Measurements from ENCODE around the gene EYS.
"Not testable (repeated sequence)": the region's sequence is repeated elsewhere in the genome, so short reads cannot be mapped to it uniquely, and the experiment has no call there.

EYS gene

GRCh38 chr6:63941747-63942470 lies 1765.1 kb downstream of the EYS start:
- no peaks in the 10 kb centered on the region for H3K27me3 ChIP-seq (replicated peaks in 2 of 5; ENCODE audit: control insufficient read depth in 4 of 5, insufficient read depth in 5 of 5, low read length in 4 of 5)
- peak; percentile 29 to 86 (median 76) for DNase-seq
- H3K36me3 ChIP-seq (ENCODE audit: control insufficient read depth in 4 of 4, insufficient read depth in 4 of 4, low read length in 3 of 4), result no peaks in the 10 kb centered on the region
- peak overlapping the region; percentile 25 to 27 for H3K27ac ChIP-seq (ENCODE audit: insufficient read depth in 1 of 2, low read depth in 1 of 2, low read length in 2 of 2, poor library complexity in 1 of 2, severe bottlenecking in 2 of 2)
- peaks cover 0 to 24% (median 12%) of the 10 kb centered on the region in 4 experiments for H3K4me1 ChIP-seq (ENCODE audit: control extremely low read depth in 1 of 4, control insufficient read depth in 4 of 4, insufficient read depth in 4 of 4, low read length in 3 of 4)
- POLR2A ChIA-PET, result no interaction called here
- 7% methylated on average over 2 of the region's 2 CpGs for WGBS (ENCODE audit: insufficient coverage)
- peak overlapping the region in 3 of 7 experiments; percentile 17 to 28 (median 26) for H3K4me3 ChIP-seq (ENCODE audit: control insufficient read depth in 1 of 7, extremely low read depth in 1 of 7, insufficient read depth in 4 of 7, low read depth in 2 of 7, low read length in 6 of 7)
- peaks cover 0 to 4% (median 0%) of the 10 kb centered on the region in 5 experiments for H3K9me3 ChIP-seq (ENCODE audit: control extremely low read depth in 1 of 5, control insufficient read depth in 4 of 5, insufficient read depth in 2 of 5, low read depth in 1 of 5, low read length in 4 of 5)
- CTCF ChIA-PET, result no interaction called here

DNA sequence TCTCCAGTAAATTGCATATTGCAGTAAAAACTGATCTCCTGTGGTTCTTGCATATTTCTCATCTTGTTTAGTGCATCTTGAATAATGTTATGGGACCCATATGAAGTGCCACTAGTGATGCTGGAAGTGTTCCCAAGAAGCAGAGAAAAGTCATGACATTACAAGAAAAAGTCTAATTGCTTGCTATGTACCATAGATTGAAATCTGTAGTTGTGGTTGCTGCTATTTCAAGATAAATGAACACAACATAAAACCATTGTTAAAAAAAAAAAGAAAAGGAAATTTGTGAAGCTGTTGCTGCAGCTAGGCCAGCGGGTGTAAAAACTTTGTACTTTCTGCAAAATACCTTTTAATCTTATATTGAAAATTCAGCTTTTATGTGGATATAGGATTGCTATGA lies 1767.0 kb downstream of the EYS start:
- POLR2A ChIA-PET, result interaction anchor here (0.6 kb wide), 1 partner anchor 118 kb away, joined by 5 read pairs; no protein-coding TSS in a partner anchor
- H3K27ac ChIP-seq (ENCODE audit: insufficient read depth in 1 of 2, low read depth in 1 of 2, low read length in 2 of 2, poor library complexity in 1 of 2, severe bottlenecking in 2 of 2), result no peak overlapping the region
- H3K4me3 ChIP-seq (ENCODE audit: control insufficient read depth in 1 of 7, extremely low read depth in 1 of 7, insufficient read depth in 4 of 7, low read depth in 2 of 7, low read length in 6 of 7), result no peak overlapping the region
- no peaks in the 10 kb centered on the region for H3K36me3 ChIP-seq (ENCODE audit: control insufficient read depth in 4 of 4, insufficient read depth in 4 of 4, low read length in 3 of 4)
- H3K27me3 ChIP-seq (replicated peaks in 2 of 5; ENCODE audit: control insufficient read depth in 4 of 5, insufficient read depth in 5 of 5, low read length in 4 of 5), result no peaks in the 10 kb centered on the region
- H3K4me1 ChIP-seq (ENCODE audit: control extremely low read depth in 1 of 4, control insufficient read depth in 4 of 4, insufficient read depth in 4 of 4, low read length in 3 of 4), result peaks cover 0 to 28% (median 14%) of the 10 kb centered on the region in 4 experiments
- H3K9me3 ChIP-seq (ENCODE audit: control extremely low read depth in 1 of 5, control insufficient read depth in 4 of 5, insufficient read depth in 2 of 5, low read depth in 1 of 5, low read length in 4 of 5), result peaks cover 0 to under 1% (median 0%) of the 10 kb centered on the region in 5 experiments
- WGBS (ENCODE audit: insufficient coverage), result no CpG with 5 or more reads among the region's 1 CpG
- peak; percentile 62 to 87 (median 72) for DNase-seq
- CTCF ChIA-PET, result interaction anchor here (0.6 to 1.0 kb wide), 2 partner anchors 159 to 384 kb away, joined by 3 to 4 read pairs; no protein-coding TSS in a partner anchor

DNA sequence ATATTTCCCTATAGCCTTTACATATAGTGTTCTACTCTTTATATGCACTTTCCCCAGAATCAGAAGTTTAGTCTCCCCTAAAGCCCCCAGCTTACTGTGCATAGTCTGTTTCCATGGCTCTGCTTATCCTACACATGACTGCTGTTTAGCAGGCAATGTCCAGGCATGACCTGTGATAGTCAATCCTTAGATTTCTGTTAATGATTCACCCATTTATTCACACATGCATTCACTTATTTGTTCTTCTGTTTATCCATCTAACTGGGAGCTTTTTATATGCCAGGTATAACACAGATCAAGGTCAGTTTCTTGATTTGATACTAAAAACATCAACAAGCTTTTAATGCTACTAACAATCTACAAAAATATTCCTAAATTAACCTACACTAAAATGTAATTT lies 1770.6 kb downstream of the EYS start:
- ChIA-PET POLR2A (no interaction called here), CTCF (no interaction called here)
- Histone ChIP-seq H3K36me3 (ENCODE audit: control insufficient read depth in 4 of 4, insufficient read depth in 4 of 4, low read length in 3 of 4) (no peaks in the 10 kb centered on the region), H3K4me1 (ENCODE audit: control extremely low read depth in 1 of 4, control insufficient read depth in 4 of 4, insufficient read depth in 4 of 4, low read length in 3 of 4) (peaks cover 0 to 19% (median 8%) of the 10 kb centered on the region in 4 experiments), H3K27me3 (replicated peaks in 2 of 5; ENCODE audit: control insufficient read depth in 4 of 5, insufficient read depth in 5 of 5, low read length in 4 of 5) (no peaks in the 10 kb centered on the region), H3K4me3 (ENCODE audit: control insufficient read depth in 1 of 7, extremely low read depth in 1 of 7, insufficient read depth in 4 of 7, low read depth in 2 of 7, low read length in 6 of 7) (no peak overlapping the region), H3K9me3 (ENCODE audit: control extremely low read depth in 1 of 5, control insufficient read depth in 4 of 5, insufficient read depth in 2 of 5, low read depth in 1 of 5, low read length in 4 of 5) (no peaks in the 10 kb centered on the region), H3K27ac (ENCODE audit: insufficient read depth in 1 of 2, low read depth in 1 of 2, low read length in 2 of 2, poor library complexity in 1 of 2, severe bottlenecking in 2 of 2) (no peak overlapping the region)
- DNase-seq, result no peak

DNA sequence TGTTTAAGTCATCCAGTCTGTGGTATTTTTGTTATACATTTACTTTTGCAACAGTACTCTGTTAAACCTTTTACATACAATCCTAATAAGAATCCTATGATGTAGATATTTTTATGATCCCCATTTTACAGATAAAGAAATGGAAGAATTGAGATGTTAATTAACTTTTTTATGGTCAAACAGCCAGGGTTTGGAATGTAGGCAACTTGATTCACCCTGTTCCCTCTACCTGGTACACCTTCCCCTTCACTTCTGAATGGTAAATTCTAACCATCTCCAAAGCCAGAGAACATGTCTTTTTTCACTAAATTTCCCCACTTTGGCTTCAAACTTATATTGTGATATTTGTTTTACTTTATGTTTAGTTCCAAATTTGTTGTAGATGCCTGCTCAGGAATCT lies 1771.3 kb downstream of the EYS start:
- DNase-seq, result no peak
- ChIA-PET POLR2A (no interaction called here), CTCF (interaction anchor here (1.4 kb wide), 1 partner anchor 11 kb away, joined by 7 read pairs; no protein-coding TSS in a partner anchor)
- no peak overlapping the region for H3K27ac ChIP-seq (ENCODE audit: insufficient read depth in 1 of 2, low read depth in 1 of 2, low read length in 2 of 2, poor library complexity in 1 of 2, severe bottlenecking in 2 of 2)
- H3K4me1 ChIP-seq (ENCODE audit: control extremely low read depth in 1 of 4, control insufficient read depth in 4 of 4, insufficient read depth in 4 of 4, low read length in 3 of 4), result peaks cover 0 to 26% (median 12%) of the 10 kb centered on the region in 4 experiments
- H3K36me3 ChIP-seq (ENCODE audit: control insufficient read depth in 4 of 4, insufficient read depth in 4 of 4, low read length in 3 of 4), result no peaks in the 10 kb centered on the region
- H3K9me3 ChIP-seq (ENCODE audit: control extremely low read depth in 1 of 5, control insufficient read depth in 4 of 5, insufficient read depth in 2 of 5, low read depth in 1 of 5, low read length in 4 of 5), result no peaks in the 10 kb centered on the region
- H3K4me3 ChIP-seq (ENCODE audit: control insufficient read depth in 1 of 7, extremely low read depth in 1 of 7, insufficient read depth in 4 of 7, low read depth in 2 of 7, low read length in 6 of 7), result no peak overlapping the region
- H3K27me3 ChIP-seq (replicated peaks in 2 of 5; ENCODE audit: control insufficient read depth in 4 of 5, insufficient read depth in 5 of 5, low read length in 4 of 5), result no peaks in the 10 kb centered on the region

- H3K9me3 ChIP-seq (ENCODE audit: control extremely low read depth in 1 of 5, control insufficient read depth in 4 of 5, insufficient read depth in 2 of 5, low read depth in 1 of 5, low read length in 4 of 5); H3K27ac ChIP-seq (ENCODE audit: insufficient read depth in 1 of 2, low read depth in 1 of 2, low read length in 2 of 2, poor library complexity in 1 of 2, severe bottlenecking in 2 of 2); H3K4me3 ChIP-seq (ENCODE audit: control insufficient read depth in 1 of 7, extremely low read depth in 1 of 7, insufficient read depth in 4 of 7, low read depth in 2 of 7, low read length in 6 of 7); DNase-seq; H3K36me3 ChIP-seq (ENCODE audit: control insufficient read depth in 4 of 4, insufficient read depth in 4 of 4, low read length in 3 of 4); H3K27me3 ChIP-seq (replicated peaks in 2 of 5; ENCODE audit: control insufficient read depth in 4 of 5, insufficient read depth in 5 of 5, low read length in 4 of 5); CTCF ChIA-PET: not testable (repeated sequence)
- no CpG with 5 or more reads among the region's 4 CpGs for WGBS (ENCODE audit: insufficient coverage)
- peaks cover 0 to 19% (median 10%) of the 10 kb centered on the region in 4 experiments for H3K4me1 ChIP-seq (ENCODE audit: control extremely low read depth in 1 of 4, control insufficient read depth in 4 of 4, insufficient read depth in 4 of 4, low read length in 3 of 4)
- POLR2A ChIA-PET, result interaction anchor here (0.6 kb wide), 1 partner anchor 112 kb away, joined by 3 read pairs; no protein-coding TSS in a partner anchor
These were observed 1773.1 kb downstream of the EYS start for GRCh38 chr6:63933948-63934347.

GRCh38 chr6:63930848-63931247 lies 1776.2 kb downstream of the EYS start:
- H3K27me3 ChIP-seq (replicated peaks in 2 of 5; ENCODE audit: control insufficient read depth in 4 of 5, insufficient read depth in 5 of 5, low read length in 4 of 5), result no peaks in the 10 kb centered on the region
- CTCF ChIA-PET, result interaction anchor here (1.4 to 1.9 kb wide), 2 partner anchors 8 to 85 kb away, joined by 3 to 6 read pairs; no protein-coding TSS in a partner anchor
- no peak overlapping the region for H3K27ac ChIP-seq (ENCODE audit: insufficient read depth in 1 of 2, low read depth in 1 of 2, low read length in 2 of 2, poor library complexity in 1 of 2, severe bottlenecking in 2 of 2)
- POLR2A ChIA-PET, result interaction anchor here (0.7 kb wide), 1 partner anchor 401 kb away, joined by 3 read pairs; no protein-coding TSS in a partner anchor
- H3K4me1 ChIP-seq (ENCODE audit: control extremely low read depth in 1 of 4, control insufficient read depth in 4 of 4, insufficient read depth in 4 of 4, low read length in 3 of 4), result peaks cover 0 to 17% (median 10%) of the 10 kb centered on the region in 4 experiments
- no peaks in the 10 kb centered on the region for H3K36me3 ChIP-seq (ENCODE audit: control insufficient read depth in 4 of 4, insufficient read depth in 4 of 4, low read length in 3 of 4)
- no peaks in the 10 kb centered on the region for H3K9me3 ChIP-seq (ENCODE audit: control extremely low read depth in 1 of 5, control insufficient read depth in 4 of 5, insufficient read depth in 2 of 5, low read depth in 1 of 5, low read length in 4 of 5)
- no peak overlapping the region for H3K4me3 ChIP-seq (ENCODE audit: control insufficient read depth in 1 of 7, extremely low read depth in 1 of 7, insufficient read depth in 4 of 7, low read depth in 2 of 7, low read length in 6 of 7)
- no peak for DNase-seq

DNA sequence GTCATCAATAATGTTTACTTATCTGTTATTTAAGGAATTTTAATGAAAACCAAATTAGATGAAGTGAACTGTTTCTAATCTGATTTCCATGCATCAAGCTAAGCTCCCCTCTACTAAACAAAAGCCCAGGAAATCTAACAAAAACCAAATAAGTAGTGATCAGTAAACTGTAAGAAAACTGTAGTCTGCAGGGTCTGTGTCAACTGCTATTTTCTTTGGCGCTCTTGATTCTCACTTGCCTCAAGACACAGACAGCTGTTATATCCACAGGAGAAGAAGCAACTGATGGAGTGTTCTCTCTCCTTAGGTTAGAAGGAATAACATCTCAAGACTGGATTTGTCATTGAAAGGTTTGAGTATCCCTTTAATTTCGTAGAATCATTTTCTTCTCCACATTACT lies 1777.9 kb downstream of the EYS start:
- POLR2A ChIA-PET, result no interaction called here
- no CpG with 5 or more reads among the region's 2 CpGs for WGBS (ENCODE audit: insufficient coverage)

More for the DNA sequence above, 1777.9 kb downstream of the EYS start:
- DNase-seq, result no peak
- Histone ChIP-seq H3K27me3 (replicated peaks in 2 of 5; ENCODE audit: control insufficient read depth in 4 of 5, insufficient read depth in 5 of 5, low read length in 4 of 5) (no peaks in the 10 kb centered on the region), H3K4me1 (ENCODE audit: control extremely low read depth in 1 of 4, control insufficient read depth in 4 of 4, insufficient read depth in 4 of 4, low read length in 3 of 4) (peaks cover 0 to 10% (median 6%) of the 10 kb centered on the region in 4 experiments), H3K27ac (ENCODE audit: insufficient read depth in 1 of 2, low read depth in 1 of 2, low read length in 2 of 2, poor library complexity in 1 of 2, severe bottlenecking in 2 of 2) (no peak overlapping the region), H3K9me3 (ENCODE audit: control extremely low read depth in 1 of 5, control insufficient read depth in 4 of 5, insufficient read depth in 2 of 5, low read depth in 1 of 5, low read length in 4 of 5) (no peaks in the 10 kb centered on the region), H3K4me3 (ENCODE audit: control insufficient read depth in 1 of 7, extremely low read depth in 1 of 7, insufficient read depth in 4 of 7, low read depth in 2 of 7, low read length in 6 of 7) (no peak overlapping the region), H3K36me3 (ENCODE audit: control insufficient read depth in 4 of 4, insufficient read depth in 4 of 4, low read length in 3 of 4) (no peaks in the 10 kb centered on the region)
- CTCF ChIA-PET, result interaction anchor here (1.1 to 1.4 kb wide), 3 partner anchors 12 to 402 kb away, joined by 3 to 4 read pairs (median 3); no protein-coding TSS in a partner anchor
